ENCODE results near the gene PTGER1.

Gene PTGER1

GRCh38 chr19:14440049-14440448 lies 35.1 kb downstream of the PTGER1 start:
- peak; percentile 89 for DNase-seq

GRCh38 chr19:14439014-14439413 lies 36.1 kb downstream of the PTGER1 start:
- DNase-seq = no peak

DNA sequence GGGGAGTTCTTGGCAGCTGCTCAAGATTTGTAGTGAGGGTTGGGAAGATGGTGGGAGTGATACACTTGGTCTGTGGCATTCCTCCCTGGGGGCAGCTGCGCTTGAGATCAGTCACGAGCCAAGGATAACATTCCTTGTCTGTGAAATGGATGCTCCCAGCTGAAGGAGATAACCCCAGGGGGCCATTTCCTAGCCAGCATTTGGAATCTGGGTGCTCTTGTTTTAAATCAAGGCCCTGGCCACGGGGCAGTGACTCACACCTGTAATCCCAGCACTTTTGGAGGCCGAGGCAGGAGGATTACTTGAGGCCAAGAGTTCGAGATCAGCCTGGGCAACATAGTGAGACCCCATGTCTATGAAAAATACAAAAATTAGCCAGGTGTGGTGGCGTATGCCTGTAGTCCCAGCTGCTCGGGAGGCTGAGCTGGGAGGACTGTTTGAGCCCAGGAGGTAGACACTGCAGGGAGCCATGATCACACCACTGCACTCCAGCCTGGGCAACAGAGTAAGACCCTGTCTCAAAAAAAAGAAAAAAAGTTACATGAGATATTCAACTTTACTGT lies 37.5 kb downstream of the PTGER1 start:
- DNase-seq = no peak

GRCh38 chr19:14435320-14436050 lies 39.7 kb downstream of the PTGER1 start:
- no peak for DNase-seq

DNA sequence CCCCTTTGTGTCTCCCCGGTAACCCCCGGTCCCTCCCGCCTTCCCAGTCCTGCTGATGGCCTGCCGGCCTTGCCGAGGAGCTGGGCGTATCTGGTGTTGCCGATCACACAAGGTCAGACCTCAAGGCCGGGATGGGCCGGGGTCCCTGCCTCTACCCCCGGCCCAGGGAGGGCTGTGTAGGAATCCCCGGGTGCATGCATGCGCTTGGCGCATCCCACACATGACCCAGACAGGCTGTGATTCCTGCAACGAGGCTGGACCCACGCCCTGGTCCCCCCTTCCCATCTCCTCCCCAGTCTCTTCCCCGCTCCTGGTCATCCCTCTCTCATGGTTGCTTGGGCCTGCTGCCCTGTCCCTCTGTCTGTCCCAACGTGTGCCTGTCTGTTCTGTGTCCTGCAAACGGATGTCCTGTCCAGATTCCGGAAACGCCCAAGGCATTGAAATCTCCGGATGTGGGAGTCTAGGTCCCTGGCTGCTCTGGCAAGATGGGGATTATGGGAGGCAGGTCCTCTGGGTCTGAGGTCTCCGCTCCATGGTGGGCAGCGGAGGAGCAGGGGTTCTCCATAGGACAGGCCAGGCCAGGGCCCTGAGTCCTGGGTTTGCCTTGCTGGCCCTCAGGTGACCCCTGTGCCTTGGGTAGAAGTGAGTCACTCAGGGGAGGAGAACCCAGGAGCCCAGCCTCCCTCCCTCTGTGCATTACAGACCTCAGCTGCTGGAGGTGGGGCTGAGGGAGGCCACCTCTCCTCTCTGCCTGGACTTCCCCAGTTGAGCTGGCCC lies 40.4 kb downstream of the PTGER1 start:
- DNase-seq = peak; percentile 63

DNA sequence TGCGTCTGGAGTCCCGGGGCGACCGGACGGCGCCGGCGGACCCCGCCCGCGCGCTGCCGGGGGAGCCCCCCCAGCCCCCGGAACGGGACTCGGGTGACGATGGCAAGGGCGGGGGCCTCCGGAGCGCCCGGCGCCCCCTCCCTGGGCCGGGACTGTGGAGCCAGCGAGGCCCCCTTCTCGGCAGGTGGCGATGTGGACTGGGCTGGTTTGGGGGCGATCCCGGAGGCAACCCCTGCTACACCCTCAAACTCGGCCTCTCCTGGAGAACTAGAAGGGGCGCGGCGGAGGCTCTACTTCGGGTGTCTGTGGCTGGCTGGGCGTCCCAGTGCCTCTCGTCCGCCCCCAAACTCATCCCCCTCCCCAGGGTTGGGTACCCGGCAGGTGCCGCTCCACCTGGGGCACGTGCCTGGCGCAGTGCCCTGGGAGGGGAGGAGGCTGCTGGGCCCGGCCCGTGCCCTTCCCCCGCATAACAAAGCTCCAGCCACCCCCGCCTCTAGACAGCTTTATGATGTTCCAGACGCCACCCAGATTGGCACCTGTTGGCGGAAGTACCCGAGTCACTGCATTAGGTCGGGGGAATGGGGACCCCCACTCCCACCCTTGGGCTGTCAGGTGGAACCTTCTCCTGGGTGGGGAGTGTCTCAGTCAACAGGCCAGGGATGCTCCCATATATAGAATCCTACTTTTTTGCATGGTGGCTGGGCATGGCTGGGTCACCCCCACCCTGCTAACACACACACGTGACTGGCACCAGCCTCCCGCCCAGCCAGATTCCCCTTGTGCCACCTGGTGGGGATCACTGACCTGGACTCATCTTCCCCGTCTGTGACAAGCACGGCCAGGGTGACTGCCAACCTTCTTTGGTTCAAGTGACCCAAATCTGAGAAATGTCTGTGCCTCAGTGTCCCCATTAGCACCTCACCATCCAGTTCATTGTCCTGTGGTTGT lies 41.3 kb downstream of the PTGER1 start:
- peak; percentile 68 for DNase-seq

GRCh38 chr19:14432791-14433553 lies 42.2 kb downstream of the PTGER1 start, which contains the start of gene PKN1:
PKN1 (plus strand) TSS chr19:14433306; CDS start chr19:14433522, 216 bp downstream.
- peak; percentile 83 for DNase-seq

DNA sequence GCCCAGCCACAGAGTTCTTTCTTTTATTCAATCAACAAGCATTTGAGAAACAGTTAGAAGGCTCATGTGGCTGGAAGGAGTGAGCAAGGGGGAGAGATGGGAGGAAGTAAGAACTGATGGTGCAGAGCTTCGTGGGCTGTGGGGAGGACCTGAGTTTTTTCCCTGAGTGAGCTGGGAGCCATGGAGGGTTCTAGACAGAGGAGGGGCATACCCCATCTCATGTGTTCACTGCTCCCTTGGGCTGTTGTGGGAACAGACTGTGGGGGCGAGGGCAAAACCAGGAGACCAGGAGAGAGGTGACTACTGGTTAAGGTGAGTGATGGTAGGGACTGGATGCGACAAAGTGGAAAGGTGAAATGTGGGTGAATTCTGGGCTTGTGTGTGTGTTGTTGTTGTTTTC lies 44.4 kb downstream of the PTGER1 start:
- DNase-seq = no peak

DNA sequence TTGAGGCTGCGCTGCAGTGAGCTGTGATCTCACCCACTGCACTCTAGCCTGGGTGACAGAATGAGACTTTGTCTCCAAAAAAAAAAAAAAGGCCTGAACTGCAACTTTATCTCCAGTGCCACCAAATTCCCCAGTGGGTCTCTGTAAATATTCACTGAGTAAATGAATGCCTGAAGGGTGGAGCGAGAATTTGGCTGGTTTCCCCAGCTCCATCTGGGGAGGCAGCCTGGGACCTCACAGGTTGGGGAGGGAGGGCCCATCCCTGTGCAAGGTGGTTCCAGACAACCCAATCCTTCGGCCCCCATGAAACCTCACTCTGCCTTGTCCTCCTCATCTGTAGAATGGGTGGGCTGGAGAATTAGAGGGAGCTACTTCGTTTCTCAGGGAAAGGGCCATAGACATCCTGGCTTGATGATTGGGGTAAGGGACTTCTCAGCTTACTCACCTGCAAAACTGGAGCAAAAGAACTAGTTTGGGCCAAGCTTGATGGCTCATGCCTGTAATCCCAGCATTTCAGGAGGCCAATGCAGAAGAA lies 46.2 kb downstream of the PTGER1 start:
- DNase-seq = no peak

DNA sequence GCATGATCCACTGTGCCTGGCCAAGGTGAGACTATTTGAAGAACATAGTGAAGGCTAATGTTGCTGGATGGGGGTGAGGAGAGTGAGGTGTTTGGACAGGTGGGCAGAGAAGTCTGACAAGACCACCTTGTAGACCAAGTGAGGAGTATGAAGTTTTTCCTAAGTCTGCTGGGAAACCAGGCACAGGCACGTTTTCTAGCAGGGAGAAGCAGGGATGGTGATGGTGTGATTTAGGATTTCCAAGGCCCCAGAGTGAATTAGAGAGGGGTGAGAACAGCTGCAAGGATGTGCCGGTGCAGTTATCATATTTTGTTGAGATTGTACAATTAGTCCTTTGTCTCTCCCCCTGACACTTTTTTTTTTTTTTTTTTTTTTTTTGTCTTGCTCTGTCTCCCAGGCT lies 47.7 kb downstream of the PTGER1 start:
- DNase-seq = no peak

DNA sequence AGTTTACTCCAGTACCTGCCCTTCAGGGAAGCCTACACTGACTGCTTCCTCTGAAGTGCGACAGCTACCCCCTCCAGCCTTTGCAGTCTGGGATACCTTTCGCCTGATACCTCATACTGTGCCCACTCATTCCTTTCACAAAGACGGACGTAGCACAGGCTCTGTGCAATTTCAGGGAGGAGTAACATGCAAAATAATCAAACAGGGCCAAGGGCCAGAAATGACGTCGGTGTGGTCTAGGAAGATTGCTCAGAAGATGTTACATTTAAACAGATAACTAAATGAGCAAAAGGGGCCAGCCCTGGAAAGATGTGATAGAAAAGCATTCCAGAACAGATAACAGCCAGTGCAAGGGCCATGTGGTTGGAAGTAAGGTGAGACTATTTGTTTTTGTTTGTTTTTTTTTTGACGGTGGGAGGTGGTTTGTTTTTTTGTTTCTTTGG lies 49.4 kb downstream of the PTGER1 start:
- no peak for DNase-seq

Data from activated CD8-positive, alpha-beta memory T cell treated with anti-CD3 and anti-CD28 coated beads, Interleukin-2, amount 50 U/mL, for 48 hours (primary cell).